SH-SY5Y (cell line): Measurements from ENCODE around the gene CPA5.

Source experiments
- GATA2 ChIP-seq: IDR thresholded peaks from 2 replicates; pipeline ENCODE4 v1.6.1; 2011; ENCODE audit warnings: mild to moderate bottlenecking, low read depth, low read length
- GATA3 ChIP-seq: IDR thresholded peaks from 2 replicates; pipeline ENCODE4 v1.6.1; 2011; ENCODE audit warnings: low read depth, mild to moderate bottlenecking, low read length, moderate library complexity

DNA sequence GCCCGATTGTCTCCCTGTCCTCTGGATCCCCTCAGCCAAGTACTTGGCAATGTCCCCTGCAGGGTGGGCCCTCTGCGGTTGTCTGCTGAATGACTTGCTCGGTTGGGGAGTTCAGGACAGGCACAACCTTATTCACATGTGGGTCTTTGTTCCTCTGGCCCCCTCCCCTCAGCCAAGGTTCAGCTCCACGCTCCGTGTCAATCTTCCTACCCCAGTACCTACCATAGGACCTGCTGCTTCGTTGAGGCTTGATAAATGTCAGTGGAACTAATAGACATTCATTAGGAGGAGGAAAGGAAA lies 7.1 kb downstream of the CPA5 start:
- TF ChIP-seq GATA3, result no peak
- TF ChIP-seq GATA2, result no peak
